Fibroblast of peridontal ligament (primary cell): ENCODE data around the gene EPB42.
"Not testable (repeated sequence)": the region's sequence is repeated elsewhere in the genome, so short reads cannot be mapped to it uniquely, and the experiment has no call there.

Experiments used
- DNase-seq: peaks from one replicate; pipeline ENCODE4 v3.0.0-alpha.2; 2010; ENCODE audit errors: extremely low read depth

EPB42 gene

GRCh38 chr15:43241100-43241499, 20.3 kb upstream of the EPB42 start:
- peak; percentile 94 for DNase-seq

GRCh38 chr15:43239732-43240491, 19.1 kb upstream of the EPB42 start:
- no peak for DNase-seq

- DNase-seq, result no peak
These were observed 17.9 kb upstream of the EPB42 start for GRCh38 chr15:43238671-43239131.

GRCh38 chr15:43237842-43238470, 17.1 kb upstream of the EPB42 start:
- no peak for DNase-seq

- DNase-seq, result no peak
These were observed 14.7 kb upstream of the EPB42 start for GRCh38 chr15:43235536-43235935.

GRCh38 chr15:43232289-43232874, 11.6 kb upstream of the EPB42 start:
- DNase-seq, result no peak

- DNase-seq, result peak; percentile 48
These were observed 9.9 kb upstream of the EPB42 start for GRCh38 chr15:43230640-43231115.

- no peak for DNase-seq
These were observed 9.2 kb upstream of the EPB42 start for GRCh38 chr15:43229977-43230376.

- no peak for DNase-seq
These were observed 5.9 kb upstream of the EPB42 start for GRCh38 chr15:43226436-43227305.

GRCh38 chr15:43225950-43226255, 5.1 kb upstream of the EPB42 start:
- DNase-seq, result not testable (repeated sequence)

- peak; percentile 78 for DNase-seq
These were observed 4.6 kb upstream of the EPB42 start for GRCh38 chr15:43225201-43225949.

- DNase-seq, result no peak
These were observed 604 bp upstream of the EPB42 start for GRCh38 chr15:43221422-43221821.

GRCh38 chr15:43219929-43220928, 589 bp downstream of the EPB42 start:
- no peak for DNase-seq

- DNase-seq, result peak; percentile 34
These were observed 1.7 kb downstream of the EPB42 start for GRCh38 chr15:43218908-43219706.

GRCh38 chr15:43215961-43216360, 4.9 kb downstream of the EPB42 start:
- peak; percentile 15 for DNase-seq

- no peak for DNase-seq
These were observed 6.1 kb downstream of the EPB42 start for GRCh38 chr15:43214592-43215295.

- no peak for DNase-seq
These were observed 6.6 kb downstream of the EPB42 start for GRCh38 chr15:43214169-43214568.

GRCh38 chr15:43213466-43213865, 7.4 kb downstream of the EPB42 start:
- DNase-seq, result no peak

- DNase-seq, result no peak
These were observed 7.9 kb downstream of the EPB42 start for GRCh38 chr15:43212951-43213350.
